GM12801 (cell line): ENCODE results near the gene GOLM1.

ENCODE experiments used
- CTCF ChIP-seq: IDR thresholded peaks from one replicate; pipeline ENCODE4 v1.5.1; 2011; ENCODE audit warnings: control low read depth; ENCODE audit not compliant: insufficient read length; ENCODE audit errors: extremely low read depth

The GOLM1 gene

GRCh38 chr9:86079421-86079831 is 19.9 kb downstream of the GOLM1 start:
- no peak for TF ChIP-seq CTCF

GRCh38 chr9:86078731-86079130 is 20.6 kb downstream of the GOLM1 start:
- no peak for TF ChIP-seq CTCF

- no peak for TF ChIP-seq CTCF
These were observed 22.1 kb downstream of the GOLM1 start for GRCh38 chr9:86077276-86077675.

- TF ChIP-seq CTCF: no peak
These were observed 23.9 kb downstream of the GOLM1 start for GRCh38 chr9:86075132-86076109.

- no peak for TF ChIP-seq CTCF
These were observed 25.5 kb downstream of the GOLM1 start for GRCh38 chr9:86073839-86074238.

GRCh38 chr9:86072394-86072877 is 26.9 kb downstream of the GOLM1 start:
- TF ChIP-seq CTCF: no peak

- TF ChIP-seq CTCF: no peak
These were observed 30.0 kb downstream of the GOLM1 start for GRCh38 chr9:86069206-86069869.
